IPS-11a (cell line): ENCODE results near the gene TCP1.
A peak's percentile ranks its signal among the peaks of the same experiment; 100 is the strongest.
"Not testable (repeated sequence)": the region's sequence is repeated elsewhere in the genome, so short reads cannot be mapped to it uniquely, and the experiment has no call there.

Experiments used
- H3K4me3 ChIP-seq: one replicate; pipeline ENCODE4 v1.5.1; 2013; ENCODE audit warnings: low read depth, low read length, control low read depth

The TCP1 gene

GRCh38 chr6:159789377-159790148 is at the start of gene TCP1:
Gene TCP1 (minus strand): TSS chr6:159789602. CDS start chr6:159789468, 134 bp downstream.
- peak within 1 kb of the TSS; percentile 98 for H3K4me3 ChIP-seq

- no peak overlapping the region for H3K4me3 ChIP-seq
Measured at GRCh38 chr6:159838020-159838744, 48.8 kb upstream of the TCP1 start.

- H3K4me3 ChIP-seq = no peak overlapping the region
Measured at GRCh38 chr6:159837511-159837910, 48.1 kb upstream of the TCP1 start.

DNA sequence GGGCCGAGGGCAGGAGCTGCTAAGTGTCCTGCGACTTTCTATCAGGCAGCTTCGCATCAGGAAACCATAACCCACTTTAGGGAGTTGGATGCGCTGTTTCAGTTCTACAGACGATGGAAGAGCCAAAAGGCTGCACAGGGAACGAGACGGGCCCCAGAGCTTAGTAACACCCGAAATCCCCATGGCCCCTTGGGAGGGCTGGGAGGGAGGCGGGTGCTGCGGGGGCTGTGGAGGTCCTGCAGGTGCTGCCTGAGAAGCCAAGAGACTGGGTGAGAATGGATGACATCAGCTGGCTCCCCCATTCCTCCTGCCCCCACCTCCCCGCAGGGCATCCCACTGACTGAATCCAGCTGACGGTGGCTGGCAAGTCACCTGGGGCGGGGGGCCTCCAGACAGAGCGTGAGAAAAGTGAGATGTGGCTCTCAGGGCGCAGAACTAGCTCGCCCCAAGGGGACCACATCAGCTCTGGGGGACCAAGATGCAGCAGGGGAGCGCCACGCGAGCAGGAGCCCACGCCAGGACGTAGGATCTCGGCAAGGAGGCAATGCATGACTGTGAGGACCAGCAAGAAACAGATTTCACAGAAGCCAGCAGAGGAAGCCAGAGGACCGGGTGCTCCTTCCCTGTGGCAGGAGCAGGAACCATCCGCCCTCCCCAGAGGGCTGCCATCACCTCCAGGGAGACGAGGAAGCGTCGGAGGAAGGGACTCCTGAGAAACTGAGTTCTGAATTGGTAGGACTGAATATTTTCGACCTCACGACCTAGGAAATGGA is 47.5 kb upstream of the TCP1 start:
- H3K4me3 ChIP-seq = no peak overlapping the region

- no peak overlapping the region for H3K4me3 ChIP-seq
Measured at GRCh38 chr6:159833997-159834603, 44.7 kb upstream of the TCP1 start.

DNA sequence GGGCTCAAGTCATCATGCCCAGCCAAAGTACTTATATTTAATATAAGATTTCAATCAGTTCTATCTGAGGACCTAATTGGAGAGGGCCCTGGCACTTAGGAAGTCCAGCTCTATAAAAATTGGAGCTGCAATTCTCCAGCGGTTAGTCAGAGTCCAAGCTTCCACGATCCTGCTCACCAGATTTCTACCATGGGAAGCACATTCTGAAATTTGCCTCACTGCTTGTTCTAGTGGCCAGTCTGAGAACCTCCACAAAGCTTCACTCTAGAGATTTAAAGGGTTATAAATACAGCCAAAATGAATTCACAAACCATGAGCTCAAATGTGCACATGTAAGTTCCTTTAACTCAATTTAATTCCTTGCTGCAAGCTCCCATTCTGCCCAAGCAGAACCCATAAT is 44.2 kb upstream of the TCP1 start:
- no peak overlapping the region for H3K4me3 ChIP-seq

GRCh38 chr6:159832946-159833345 is 43.5 kb upstream of the TCP1 start:
- no peak overlapping the region for H3K4me3 ChIP-seq

GRCh38 chr6:159831373-159831679 is 41.9 kb upstream of the TCP1 start:
- no peak overlapping the region for H3K4me3 ChIP-seq

GRCh38 chr6:159830501-159831372 is 41.3 kb upstream of the TCP1 start:
- no peak overlapping the region for H3K4me3 ChIP-seq

DNA sequence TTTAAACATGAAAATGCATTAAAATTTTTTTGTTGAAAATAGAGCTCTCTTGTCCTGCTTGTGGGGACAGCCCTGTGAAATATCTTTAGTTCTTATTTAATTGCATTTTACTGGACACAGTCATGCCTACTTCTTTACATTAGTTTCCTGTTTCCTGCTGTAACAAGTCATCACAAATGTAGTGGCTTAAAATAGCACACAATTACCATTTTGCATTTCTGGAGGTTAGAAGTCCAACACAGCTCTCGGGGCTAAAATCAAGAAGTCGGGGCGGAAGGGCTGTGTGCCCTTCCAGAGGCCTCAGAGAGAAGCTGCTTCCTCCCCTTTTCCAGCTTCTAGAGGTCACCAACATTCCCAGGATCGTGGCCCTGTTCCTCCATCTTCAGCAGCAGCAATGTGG is 40.1 kb upstream of the TCP1 start:
- H3K4me3 ChIP-seq = no peak overlapping the region

GRCh38 chr6:159828074-159828473 is 38.7 kb upstream of the TCP1 start:
- no peak overlapping the region for H3K4me3 ChIP-seq

- H3K4me3 ChIP-seq = no peak overlapping the region
Measured at GRCh38 chr6:159826968-159827647, 37.7 kb upstream of the TCP1 start.

GRCh38 chr6:159826004-159826403 is 36.6 kb upstream of the TCP1 start:
- no peak overlapping the region for H3K4me3 ChIP-seq

GRCh38 chr6:159824690-159825089 is 35.3 kb upstream of the TCP1 start:
- not testable (repeated sequence) for H3K4me3 ChIP-seq

GRCh38 chr6:159823953-159824352 is 34.6 kb upstream of the TCP1 start:
- no peak overlapping the region for H3K4me3 ChIP-seq

GRCh38 chr6:159821726-159822125 is 32.3 kb upstream of the TCP1 start:
- H3K4me3 ChIP-seq = no peak overlapping the region

DNA sequence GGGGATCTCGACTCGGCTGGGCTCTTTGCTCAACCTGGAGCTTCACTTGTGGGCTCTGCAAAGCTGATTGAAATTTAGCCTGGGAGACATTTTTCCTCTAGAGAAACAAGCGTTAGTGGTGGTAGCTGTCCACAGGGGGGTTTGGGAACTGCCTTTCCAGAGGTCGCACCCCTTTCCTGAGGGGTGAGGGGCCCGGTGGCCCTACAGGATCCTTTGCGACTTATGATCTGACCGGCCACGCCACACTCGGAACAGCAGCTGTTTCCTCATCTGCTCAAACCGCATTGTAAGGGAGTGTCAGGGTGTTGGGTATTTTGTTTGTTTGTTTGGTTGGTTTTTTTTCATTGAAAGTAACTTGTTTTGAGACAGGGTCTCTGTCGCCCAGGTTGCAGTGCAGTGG is 31.7 kb upstream of the TCP1 start:
- H3K4me3 ChIP-seq = no peak overlapping the region

GRCh38 chr6:159819932-159820640 is 30.7 kb upstream of the TCP1 start:
- H3K4me3 ChIP-seq = no peak overlapping the region

DNA sequence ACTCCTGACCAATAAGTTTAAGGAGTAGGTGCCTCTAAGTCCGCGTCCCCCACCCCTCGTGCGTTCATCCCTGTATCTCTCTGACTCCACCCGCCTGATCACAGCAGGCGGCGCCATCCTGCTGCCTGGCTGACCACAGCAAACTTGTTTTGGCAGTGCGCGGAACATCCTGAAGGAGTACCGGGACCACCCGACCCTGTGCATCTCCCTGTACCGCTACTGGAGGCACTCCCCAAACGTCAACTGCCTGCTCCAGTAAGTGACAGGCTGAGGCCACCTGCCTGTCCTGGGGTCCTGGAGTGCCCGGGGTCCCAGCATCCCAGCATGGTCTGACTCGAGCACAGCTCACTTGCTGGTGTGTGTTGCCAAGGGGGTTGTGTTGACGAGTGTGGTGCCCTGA is 29.7 kb upstream of the TCP1 start:
- no peak overlapping the region for H3K4me3 ChIP-seq
